OCI-LY3 (cell line): ENCODE results near the gene DTD1.

Experiments
- EZH2phosphoT487 ChIP-seq: fragments of 200-600 bp; shearing (Covaris generic); IDR thresholded peaks from 2 replicates; pipeline ENCODE4 v1.6.1; 2018; ENCODE audit warnings: antibody characterized with exemption, mixed run types, low read depth
- TF ChIP-seq, protein P1 (sequence below): fragments of 200-600, 300-600 bp; sonication (generic); IDR thresholded peaks from 2 replicates; pipeline ENCODE4 v1.5.1; 2014; ENCODE audit warnings: antibody characterized with exemption, low read length, low read depth

GRCh38 chr20:18553746-18554145 lies 34.1 kb upstream of the DTD1 start:
- TF ChIP-seq, protein P1, sequence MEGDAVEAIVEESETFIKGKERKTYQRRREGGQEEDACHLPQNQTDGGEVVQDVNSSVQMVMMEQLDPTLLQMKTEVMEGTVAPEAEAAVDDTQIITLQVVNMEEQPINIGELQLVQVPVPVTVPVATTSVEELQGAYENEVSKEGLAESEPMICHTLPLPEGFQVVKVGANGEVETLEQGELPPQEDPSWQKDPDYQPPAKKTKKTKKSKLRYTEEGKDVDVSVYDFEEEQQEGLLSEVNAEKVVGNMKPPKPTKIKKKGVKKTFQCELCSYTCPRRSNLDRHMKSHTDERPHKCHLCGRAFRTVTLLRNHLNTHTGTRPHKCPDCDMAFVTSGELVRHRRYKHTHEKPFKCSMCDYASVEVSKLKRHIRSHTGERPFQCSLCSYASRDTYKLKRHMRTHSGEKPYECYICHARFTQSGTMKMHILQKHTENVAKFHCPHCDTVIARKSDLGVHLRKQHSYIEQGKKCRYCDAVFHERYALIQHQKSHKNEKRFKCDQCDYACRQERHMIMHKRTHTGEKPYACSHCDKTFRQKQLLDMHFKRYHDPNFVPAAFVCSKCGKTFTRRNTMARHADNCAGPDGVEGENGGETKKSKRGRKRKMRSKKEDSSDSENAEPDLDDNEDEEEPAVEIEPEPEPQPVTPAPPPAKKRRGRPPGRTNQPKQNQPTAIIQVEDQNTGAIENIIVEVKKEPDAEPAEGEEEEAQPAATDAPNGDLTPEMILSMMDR, result no peak
- TF ChIP-seq EZH2phosphoT487, result no peak
